B cell (primary cell): Measurements from ENCODE around the gene EIF2S1. TPM values are rescaled to one million over a fixed set of nuclear protein-coding genes. Genes with fewer than 3 reads are reported as not detected.

Experiments
- ATAC-seq: fragments of 200-7000 bp; cut with Tn5 transposase; one replicate; pipeline ENCODE4 v1.10.0; 2021; ENCODE audit warnings: low read depth, mild to moderate bottlenecking, moderate number of reproducible peaks, moderate library complexity
- CTCF ChIA-PET: fragments of 350-600 bp; sonication (Branson Sonifier 250); formaldehyde crosslinking; loops from one replicate; lab custom pipeline; 2021; ENCODE audit warnings: antibody characterized with exemption, inconsistent platforms; lab: Charles Lee
- POLR2A ChIA-PET: fragments of 350-600 bp; sonication (Branson Sonifier 250); formaldehyde crosslinking; loops from one replicate; lab custom pipeline; 2021; ENCODE audit warnings: antibody characterized with exemption; lab: Charles Lee
- DNase-seq: peaks from one replicate; pipeline ENCODE4 v3.0.0; 2013
- H2AFZ ChIP-seq: 2 replicates; pipeline ENCODE4 v1.6.1; 2012; ENCODE audit warnings: mild to moderate bottlenecking, low read depth, low read length; ENCODE audit not compliant: insufficient read depth, poor library complexity, severe bottlenecking
- H3K27ac ChIP-seq, 2 donors: 1 replicate in 1 of 2; 2 replicates in 1 of 2; pipeline ENCODE4 v1.5.1; 2012 to 2013; ENCODE audit warnings: low read length in 2 of 2, mild to moderate bottlenecking in 2 of 2, moderate library complexity in 1 of 2
- H3K27me3 ChIP-seq, 4 experiments: fragments of 200-600 bp in 1 of 4; sonication (generic) in 1 of 4; replicated peaks in 1 of 4; 1 replicate in 2 of 4; 2 replicates in 2 of 4; pipeline versions ENCODE4 v1.6.1 to v1.7.0; 2013 to 2016; ENCODE audit warnings: low read length in 3 of 4, mild to moderate bottlenecking in 2 of 4, mixed read lengths in 1 of 4, moderate library complexity in 1 of 4; ENCODE audit not compliant: insufficient read depth in 4 of 4, control insufficient read depth in 3 of 4; ENCODE audit errors: control extremely low read depth in 1 of 4
- H3K36me3 ChIP-seq, 2 experiments: replicated peaks in 1 of 2; 1 replicate in 1 of 2; 2 replicates in 1 of 2; pipeline versions ENCODE4 v1.6.1 to v1.7.1; 2013; ENCODE audit warnings: low read length in 1 of 2; ENCODE audit not compliant: insufficient read depth in 2 of 2, control insufficient read depth in 1 of 2; ENCODE audit errors: control extremely low read depth in 1 of 2, extremely low read depth in 1 of 2
- H3K4me1 ChIP-seq, 2 donors: fragments of 200-600 bp in 1 of 2; sonication (generic) in 1 of 2; 1 replicate in 1 of 2; 2 replicates in 1 of 2; pipeline versions ENCODE4 v1.5.1 to v1.6.1; 2013 to 2017; ENCODE audit warnings: low read length in 2 of 2; ENCODE audit not compliant: control insufficient read depth in 2 of 2, insufficient read depth in 2 of 2
- H3K4me2 ChIP-seq: replicated peaks from 2 replicates; pipeline ENCODE3; 2012; ENCODE audit warnings: mild to moderate bottlenecking, low read depth, low read length; ENCODE audit not compliant: poor library complexity, severe bottlenecking
- H3K4me3 ChIP-seq, 5 experiments: fragments of 200-600 bp in 1 of 5; sonication (generic) in 1 of 5; 1 replicate in 3 of 5; 2 replicates in 2 of 5; pipeline versions ENCODE4 v1.5.1 to v1.7.0; 2011 to 2016; ENCODE audit warnings: low read length in 4 of 5, mild to moderate bottlenecking in 4 of 5, low read depth in 2 of 5, control low read depth in 1 of 5, moderate library complexity in 1 of 5; ENCODE audit not compliant: insufficient read depth in 1 of 5; ENCODE audit errors: control extremely low read depth in 1 of 5, extremely low read depth in 1 of 5
- H3K79me2 ChIP-seq: fragments of 200-600 bp; sonication (generic); one replicate; pipeline ENCODE4 v1.6.0; 2016; ENCODE audit warnings: low read length; ENCODE audit not compliant: control insufficient read depth, insufficient read depth
- H3K9ac ChIP-seq: fragments of 200-600 bp; sonication (generic); 2 replicates; pipeline ENCODE4 v1.6.1; 2017; ENCODE audit warnings: mild to moderate bottlenecking, low read length, moderate library complexity
- H3K9me3 ChIP-seq, 3 donors: one replicate each; pipeline versions ENCODE4 v1.6.1 to v1.7.1; 2013; ENCODE audit warnings: low read length in 2 of 3; ENCODE audit not compliant: control insufficient read depth in 2 of 3, insufficient read depth in 1 of 3; ENCODE audit errors: control extremely low read depth in 1 of 3
- H4K20me1 ChIP-seq: 2 replicates; pipeline ENCODE4 v1.6.0; 2012; ENCODE audit warnings: mild to moderate bottlenecking, low read length; ENCODE audit not compliant: insufficient read depth, control insufficient read depth, poor library complexity, severe bottlenecking
- H3K27ac Mint-ChIP-seq: one replicate; pipeline ENCODE4 v1.8.0; 2021; ENCODE audit warnings: mixed read lengths
- H3K27me3 Mint-ChIP-seq: one replicate; pipeline ENCODE4 v1.8.0; 2021; ENCODE audit warnings: mixed read lengths
- H3K4me1 Mint-ChIP-seq: one replicate; pipeline ENCODE4 v1.8.0; 2021; ENCODE audit warnings: mixed read lengths
- H3K4me3 Mint-ChIP-seq: one replicate; pipeline ENCODE4 v1.8.0; 2021; ENCODE audit warnings: mixed read lengths
- H3K9me3 Mint-ChIP-seq: one replicate; pipeline ENCODE4 v1.8.0; 2022; ENCODE audit warnings: mixed read lengths; ENCODE audit not compliant: insufficient read depth
- EZH2 ChIP-seq: IDR thresholded peaks from 2 replicates; pipeline ENCODE4 v1.6.1; 2012; ENCODE audit warnings: borderline replicate concordance, low read depth, mild to moderate bottlenecking, moderate library complexity, low read length; ENCODE audit not compliant: insufficient read depth, poor library complexity, severe bottlenecking
- WGBS: methylation state at CpG from one replicate; pipeline ENCODE4 v1.1.5; 2013; ENCODE audit warnings: missing lambda C conversion rate; ENCODE audit not compliant: insufficient coverage; 5-methylcytosine and 5-hydroxymethylcytosine counted together
- intact Hi-C: fragments of 100-400 bp; cut with micrococcal nuclease; formaldehyde crosslinking; loops from one replicate; pipeline ENCODE4 v1.10.0; 2022
- polyA plus RNA-seq: library from polyadenylated mRNA; depleted of rRNA; stranded (reverse); fragments of >200 nt; gene quantifications from 2 replicates; pipeline ENCODE4 v1.2.3, GENCODE V29; 2012
- total RNA-seq, 2 donors: library from RNA; stranded (reverse); fragments of 120-200 nt in 1 of 2; gene quantifications; 1 replicate in 1 of 2; 2 replicates in 1 of 2; pipeline versions ENCODE4 v1.2.3 to v1.2.4, GENCODE V29; 2013 to 2022
- TF ChIP-seq, protein P1 (sequence below): fragments of 200-600 bp; IDR thresholded peaks from one replicate; pipeline ENCODE4 v1.8.0; 2022; ENCODE audit warnings: antibody characterized with exemption, mild to moderate bottlenecking

The EIF2S1 gene
- total and polyA plus RNA-seq, 2 donors (not counting 1 experiment from before 2014, with no cell fraction given), result 10.4 to 39.9 TPM

DNA sequence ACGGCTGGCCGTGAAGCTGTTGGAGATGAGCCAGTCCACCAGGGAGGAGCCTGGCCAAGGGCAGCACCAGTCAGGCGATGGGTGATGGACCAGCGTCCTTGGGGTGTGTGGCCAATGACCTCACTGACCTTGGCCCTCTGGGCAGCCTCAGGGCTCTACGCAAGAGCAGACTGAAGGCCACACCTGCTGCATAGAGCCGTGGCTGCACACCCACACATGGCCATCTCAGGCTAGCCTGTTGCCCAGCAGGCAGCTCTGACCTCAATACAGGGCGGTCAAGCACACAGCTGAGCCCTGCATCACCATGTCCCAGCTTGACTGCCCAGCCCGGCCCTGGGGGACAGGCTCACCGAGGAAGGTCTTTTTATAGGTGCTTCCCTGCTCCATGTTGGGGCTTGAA is 32.7 kb downstream of the EIF2S1 start:
- Histone ChIP-seq H3K9me3 (no peaks in the 10 kb centered on the region), H2AFZ (no peak overlapping the region), H3K27me3 (peaks cover 0 to 3% (median 0%) of the 10 kb centered on the region in 4 experiments), H3K4me1 (no peaks in the 10 kb centered on the region), H3K9ac (no peak overlapping the region), H3K79me2 (no peaks in the 10 kb centered on the region), H4K20me1 (no peaks in the 10 kb centered on the region), H3K4me3 (no peak overlapping the region), H3K36me3 (no peaks in the 10 kb centered on the region), H3K4me2 (no peak overlapping the region), H3K27ac (no peak overlapping the region)
- ChIA-PET CTCF (no interaction called here), POLR2A (no interaction called here)
- DNase-seq (no peak), ATAC-seq (no peak)
- no peak for TF ChIP-seq EZH2
- TF ChIP-seq, protein P1, sequence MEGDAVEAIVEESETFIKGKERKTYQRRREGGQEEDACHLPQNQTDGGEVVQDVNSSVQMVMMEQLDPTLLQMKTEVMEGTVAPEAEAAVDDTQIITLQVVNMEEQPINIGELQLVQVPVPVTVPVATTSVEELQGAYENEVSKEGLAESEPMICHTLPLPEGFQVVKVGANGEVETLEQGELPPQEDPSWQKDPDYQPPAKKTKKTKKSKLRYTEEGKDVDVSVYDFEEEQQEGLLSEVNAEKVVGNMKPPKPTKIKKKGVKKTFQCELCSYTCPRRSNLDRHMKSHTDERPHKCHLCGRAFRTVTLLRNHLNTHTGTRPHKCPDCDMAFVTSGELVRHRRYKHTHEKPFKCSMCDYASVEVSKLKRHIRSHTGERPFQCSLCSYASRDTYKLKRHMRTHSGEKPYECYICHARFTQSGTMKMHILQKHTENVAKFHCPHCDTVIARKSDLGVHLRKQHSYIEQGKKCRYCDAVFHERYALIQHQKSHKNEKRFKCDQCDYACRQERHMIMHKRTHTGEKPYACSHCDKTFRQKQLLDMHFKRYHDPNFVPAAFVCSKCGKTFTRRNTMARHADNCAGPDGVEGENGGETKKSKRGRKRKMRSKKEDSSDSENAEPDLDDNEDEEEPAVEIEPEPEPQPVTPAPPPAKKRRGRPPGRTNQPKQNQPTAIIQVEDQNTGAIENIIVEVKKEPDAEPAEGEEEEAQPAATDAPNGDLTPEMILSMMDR, result no peak
- H3K27me3 Mint-ChIP-seq, result peaks cover 5% of the 10 kb centered on the region
- H3K4me1 Mint-ChIP-seq, result no peaks in the 10 kb centered on the region
- intact Hi-C loops, result no loop called here
- H3K9me3 Mint-ChIP-seq, result no peaks in the 10 kb centered on the region
- no peak overlapping the region for H3K4me3 Mint-ChIP-seq
- WGBS, result 87% methylated on average over 9 of the region's 9 CpGs
- no peak overlapping the region for H3K27ac Mint-ChIP-seq

DNA sequence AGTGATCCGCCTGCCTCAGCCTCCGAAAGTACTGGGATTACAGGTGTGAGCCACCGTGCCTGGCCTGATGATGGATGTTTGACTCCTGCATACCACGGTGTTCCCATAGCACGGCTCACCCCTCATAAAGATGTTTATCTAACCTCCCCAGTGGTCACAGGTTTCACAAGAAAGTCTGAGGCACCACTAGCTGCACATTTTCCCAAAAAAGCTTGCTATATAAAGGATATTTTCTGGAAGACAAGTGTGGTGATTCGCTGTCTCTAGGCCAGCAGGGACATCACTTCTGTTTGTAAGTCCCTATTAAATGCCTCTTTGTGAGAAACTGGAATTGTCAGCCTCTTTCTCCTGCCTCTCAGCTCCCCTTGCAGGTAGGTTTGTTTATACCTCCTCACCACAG is 33.6 kb downstream of the EIF2S1 start:
- no peak overlapping the region for H3K4me2 ChIP-seq
- Mint-ChIP-seq H3K27ac (no peak overlapping the region), H3K9me3 (no peaks in the 10 kb centered on the region), H3K4me1 (no peaks in the 10 kb centered on the region), H3K27me3 (peaks cover 9% of the 10 kb centered on the region), H3K4me3 (no peak overlapping the region)
- no peaks in the 10 kb centered on the region for H3K36me3 ChIP-seq
- no peaks in the 10 kb centered on the region for H3K4me1 ChIP-seq
- intact Hi-C loops, result no loop called here
- H3K27ac ChIP-seq, result no peak overlapping the region
- H3K27me3 ChIP-seq, result peaks cover 0 to 8% (median under 1%) of the 10 kb centered on the region in 4 experiments
- no peaks in the 10 kb centered on the region for H4K20me1 ChIP-seq
- no peak overlapping the region for H3K9ac ChIP-seq
- ATAC-seq, result no peak
- CTCF ChIA-PET, result no interaction called here
- TF ChIP-seq, protein P1, result no peak
- no peak for TF ChIP-seq EZH2
- H3K9me3 ChIP-seq, result no peaks in the 10 kb centered on the region
- WGBS, result 78% methylated on average over 5 of the region's 6 CpGs
- no peaks in the 10 kb centered on the region for H3K79me2 ChIP-seq
- POLR2A ChIA-PET, result no interaction called here
- DNase-seq, result no peak
- no peak overlapping the region for H3K4me3 ChIP-seq
- H2AFZ ChIP-seq, result no peak overlapping the region
